Nephron progenitor cell (in vitro differentiated cells): ENCODE measurements around the gene ZPBP2.
A peak's percentile ranks its signal among the peaks of the same experiment; 100 is the strongest.

Experiments
- DNase-seq: peaks from one replicate; pipeline ENCODE4 v3.0.0; 2021
- H3K27ac Mint-ChIP-seq: 2 replicates; pipeline ENCODE4 v1.8.0; 2021; ENCODE audit warnings: mild to moderate bottlenecking, moderate library complexity, mixed read lengths
- H3K27me3 Mint-ChIP-seq: 2 replicates; pipeline ENCODE4 v1.8.0; 2021; ENCODE audit warnings: mild to moderate bottlenecking, low read depth, mixed read lengths; ENCODE audit not compliant: poor library complexity
- H3K36me3 Mint-ChIP-seq: 2 replicates; pipeline ENCODE4 v1.8.0; 2021; ENCODE audit warnings: low read depth, mixed read lengths
- H3K4me1 Mint-ChIP-seq: 2 replicates; pipeline ENCODE4 v1.8.0; 2021; ENCODE audit warnings: mixed read lengths
- H3K4me3 Mint-ChIP-seq: 2 replicates; pipeline ENCODE4 v1.8.0; 2021; ENCODE audit warnings: mild to moderate bottlenecking, moderate library complexity, mixed read lengths
- H3K9me3 Mint-ChIP-seq: 2 replicates; pipeline ENCODE4 v1.8.0; 2021; ENCODE audit warnings: mild to moderate bottlenecking, moderate library complexity, mixed read lengths
- TF ChIP-seq, protein P1 (sequence below): fragments of 200-600 bp; sonication (generic); IDR thresholded peaks from 2 replicates; pipeline ENCODE4 v1.5.0; 2021; ENCODE audit warnings: antibody characterized with exemption

ZPBP2 gene

DNA sequence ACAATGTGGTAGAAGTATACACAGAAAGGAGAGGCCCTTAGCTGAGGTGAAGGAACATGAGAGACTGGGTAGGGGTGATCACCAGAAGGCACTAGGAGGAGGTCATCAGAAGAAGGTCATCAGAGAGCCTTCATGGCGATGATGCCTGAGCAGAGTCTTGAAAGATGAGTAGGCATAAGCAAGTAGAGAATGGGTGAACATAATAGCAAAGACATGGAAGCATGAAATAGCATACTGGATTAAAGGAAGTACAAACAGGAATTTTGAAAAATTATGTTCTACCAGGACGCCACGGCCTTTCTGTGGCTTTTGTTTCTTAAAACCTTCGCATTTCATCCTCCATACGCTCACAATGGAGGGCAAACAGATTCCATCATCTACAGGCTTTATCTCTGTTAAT is 6.8 kb upstream of the ZPBP2 start:
- Mint-ChIP-seq H3K4me1 (peaks cover 5% of the 10 kb centered on the region), H3K36me3 (peaks cover 5% of the 10 kb centered on the region), H3K27me3 (peaks cover 65% of the 10 kb centered on the region)

GRCh38 chr17:39863244-39863917 is 4.6 kb upstream of the ZPBP2 start:
- H3K9me3 Mint-ChIP-seq, result peaks cover 20% of the 10 kb centered on the region
- TF ChIP-seq, protein P1, sequence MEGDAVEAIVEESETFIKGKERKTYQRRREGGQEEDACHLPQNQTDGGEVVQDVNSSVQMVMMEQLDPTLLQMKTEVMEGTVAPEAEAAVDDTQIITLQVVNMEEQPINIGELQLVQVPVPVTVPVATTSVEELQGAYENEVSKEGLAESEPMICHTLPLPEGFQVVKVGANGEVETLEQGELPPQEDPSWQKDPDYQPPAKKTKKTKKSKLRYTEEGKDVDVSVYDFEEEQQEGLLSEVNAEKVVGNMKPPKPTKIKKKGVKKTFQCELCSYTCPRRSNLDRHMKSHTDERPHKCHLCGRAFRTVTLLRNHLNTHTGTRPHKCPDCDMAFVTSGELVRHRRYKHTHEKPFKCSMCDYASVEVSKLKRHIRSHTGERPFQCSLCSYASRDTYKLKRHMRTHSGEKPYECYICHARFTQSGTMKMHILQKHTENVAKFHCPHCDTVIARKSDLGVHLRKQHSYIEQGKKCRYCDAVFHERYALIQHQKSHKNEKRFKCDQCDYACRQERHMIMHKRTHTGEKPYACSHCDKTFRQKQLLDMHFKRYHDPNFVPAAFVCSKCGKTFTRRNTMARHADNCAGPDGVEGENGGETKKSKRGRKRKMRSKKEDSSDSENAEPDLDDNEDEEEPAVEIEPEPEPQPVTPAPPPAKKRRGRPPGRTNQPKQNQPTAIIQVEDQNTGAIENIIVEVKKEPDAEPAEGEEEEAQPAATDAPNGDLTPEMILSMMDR, result no peak
- H3K4me3 Mint-ChIP-seq, result no peak overlapping the region
- H3K27ac Mint-ChIP-seq, result no peak overlapping the region
- H3K36me3 Mint-ChIP-seq, result peaks cover 5% of the 10 kb centered on the region
- H3K27me3 Mint-ChIP-seq, result peaks cover 79% of the 10 kb centered on the region
- H3K4me1 Mint-ChIP-seq, result peaks cover 5% of the 10 kb centered on the region
- no peak for DNase-seq

More for the DNA sequence above, 6.8 kb upstream of the ZPBP2 start:
- Mint-ChIP-seq H3K4me3 (no peak overlapping the region), H3K27ac (no peak overlapping the region), H3K9me3 (peaks cover 10% of the 10 kb centered on the region)
- no peak for DNase-seq
- TF ChIP-seq, protein P1, result no peak

DNA sequence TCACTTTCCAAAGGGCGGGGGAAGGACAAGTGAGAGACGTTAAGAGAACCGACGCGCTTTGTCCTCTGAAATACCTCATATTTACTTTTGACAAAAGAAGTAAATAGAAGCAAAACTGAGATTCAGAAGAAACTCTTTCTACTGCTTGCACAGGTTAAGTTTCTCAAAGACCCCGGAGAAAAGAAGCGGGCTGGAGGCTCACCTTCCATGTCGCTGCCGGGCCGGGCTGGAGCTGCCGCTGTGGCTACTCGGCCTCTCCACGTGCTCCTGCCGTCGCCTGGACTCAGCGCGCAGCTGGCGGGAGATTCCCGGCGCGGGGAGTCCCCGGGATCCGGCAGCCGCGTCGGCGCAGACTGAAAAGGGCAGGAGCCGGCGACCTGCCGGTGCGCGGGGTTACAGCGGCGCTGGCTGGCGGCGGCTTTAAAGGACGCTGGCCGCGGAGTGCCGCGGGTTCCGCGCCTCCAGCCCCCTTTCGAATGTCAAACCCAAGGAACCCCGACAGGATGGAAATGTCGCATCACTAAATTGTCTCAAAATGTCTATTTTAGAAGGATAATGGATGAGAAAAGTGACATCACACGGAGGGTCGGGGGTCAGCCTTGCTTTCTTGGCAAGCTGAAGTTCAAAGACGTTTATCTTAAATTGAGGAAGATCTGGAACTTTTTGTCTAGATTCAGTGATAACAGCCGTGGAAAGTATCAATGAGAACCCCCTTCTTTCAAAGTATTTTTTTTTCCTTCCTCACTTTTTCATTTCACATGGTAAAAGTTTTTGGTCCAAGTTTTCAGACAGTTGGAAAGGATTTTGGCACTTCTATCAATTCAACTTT is 3.9 kb upstream of the ZPBP2 start, which contains the start of gene IKZF3:
Gene IKZF3, minus strand, starts transcription at position 395 of the 829 bp plus-strand sequence. Its CDS starts 186 bp downstream, at position 209.
- peak within 1 kb of the TSS; percentile 64 for H3K4me3 Mint-ChIP-seq
- peak; percentile 77 for DNase-seq
- H3K27ac Mint-ChIP-seq, result no peak within 1 kb of the TSS
- TF ChIP-seq, protein P1, result no peak
- peaks cover 5% of the 10 kb centered on the region for H3K36me3 Mint-ChIP-seq
- peaks cover 5% of the 10 kb centered on the region for H3K4me1 Mint-ChIP-seq
- peaks cover 87% of the 10 kb centered on the region for H3K27me3 Mint-ChIP-seq
- H3K9me3 Mint-ChIP-seq, result peaks cover 28% of the 10 kb centered on the region

- H3K4me3 Mint-ChIP-seq, result no peak overlapping the region
- H3K4me1 Mint-ChIP-seq, result peaks cover 5% of the 10 kb centered on the region
- peaks cover 28% of the 10 kb centered on the region for H3K9me3 Mint-ChIP-seq
- H3K36me3 Mint-ChIP-seq, result peaks cover 5% of the 10 kb centered on the region
- TF ChIP-seq, protein P1, result no peak
- no peak for DNase-seq
- H3K27me3 Mint-ChIP-seq, result peaks cover 81% of the 10 kb centered on the region
- H3K27ac Mint-ChIP-seq, result no peak overlapping the region
Observed at GRCh38 chr17:39866013-39866730, 1.8 kb upstream of the ZPBP2 start.

- H3K27me3 Mint-ChIP-seq, result peaks cover 70% of the 10 kb centered on the region
- peaks cover 5% of the 10 kb centered on the region for H3K4me1 Mint-ChIP-seq
- H3K4me3 Mint-ChIP-seq, result no peak overlapping the region
- peaks cover 28% of the 10 kb centered on the region for H3K9me3 Mint-ChIP-seq
- H3K36me3 Mint-ChIP-seq, result peaks cover 5% of the 10 kb centered on the region
- TF ChIP-seq, protein P1, result no peak
- no peak for DNase-seq
- H3K27ac Mint-ChIP-seq, result no peak overlapping the region
Observed at GRCh38 chr17:39867084-39867879, 720 bp upstream of the ZPBP2 start.
